T47D (cell line): Measurements from ENCODE around the gene XPO6.

Experiments
- DNase-seq, 2 experiments: peaks; one replicate each; pipeline versions ENCODE4 v3.0.0 to v3.0.0-alpha.2; 2011 to 2012; ENCODE audit warnings: low read depth in 1 of 2, low spot score in 1 of 2
- JUND ChIP-seq: IDR thresholded peaks from 2 replicates; pipeline ENCODE4 v1.6.1; 2012; ENCODE audit warnings: low read depth
- in situ Hi-C: cut with HindIII; loops from 2 replicates; pipeline ENCODE4 v1.10.0; 2016; ENCODE audit warnings: low sequenced_read_pairs, low pct_unique_long_range_greater_than_20kb

XPO6 gene

GRCh38 chr16:28108590-28109247, 103.0 kb downstream of the XPO6 start:
- no peak for TF ChIP-seq JUND
- DNase-seq: no peak
- in situ Hi-C loops: no loop called here

DNA sequence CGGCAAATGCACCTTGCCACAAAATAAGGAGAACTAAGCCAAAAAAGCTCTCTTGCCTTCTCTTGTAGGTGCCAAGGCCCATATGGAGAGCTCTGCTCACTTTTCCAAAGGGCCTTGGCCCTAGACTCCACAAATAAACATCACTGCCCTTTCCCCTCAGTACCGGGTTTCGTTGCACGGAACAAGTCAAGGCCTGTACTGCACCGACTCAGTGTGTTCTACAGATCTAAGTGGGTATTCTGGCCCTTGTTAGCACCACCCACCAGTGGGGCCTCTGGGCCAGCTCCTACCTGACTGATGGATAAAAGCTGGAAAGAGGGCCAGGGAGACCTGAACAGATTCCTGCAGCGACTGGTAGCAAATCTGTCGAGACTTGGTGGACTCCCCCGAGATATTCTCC, 104.5 kb downstream of the XPO6 start:
- in situ Hi-C loops: no loop called here
- no peak for DNase-seq
- no peak for TF ChIP-seq JUND

- no peak for TF ChIP-seq JUND
- no peak for DNase-seq
- in situ Hi-C loops: no loop called here
Measured at GRCh38 chr16:28106467-28107215, 105.1 kb downstream of the XPO6 start.

DNA sequence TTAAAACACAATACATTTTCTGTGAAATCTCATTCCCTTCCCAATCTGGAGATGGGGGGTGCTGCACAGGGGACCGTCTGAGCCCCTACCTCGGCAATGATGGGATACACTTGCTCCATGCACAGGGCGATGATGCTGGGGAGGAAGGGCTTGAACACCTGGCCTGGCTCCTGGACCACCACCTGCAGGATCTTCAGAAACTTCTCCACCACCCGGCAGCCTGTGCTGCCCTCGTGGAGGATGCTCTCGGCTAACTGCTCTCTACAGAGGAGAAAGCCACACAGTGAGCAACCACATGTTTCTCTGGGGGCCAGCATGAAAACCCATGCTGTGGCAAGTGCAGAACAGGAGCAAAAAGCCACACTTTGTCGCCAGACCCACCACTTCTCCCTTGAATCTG, 105.8 kb downstream of the XPO6 start:
- DNase-seq: no peak
- no peak for TF ChIP-seq JUND
- in situ Hi-C loops: no loop called here

DNA sequence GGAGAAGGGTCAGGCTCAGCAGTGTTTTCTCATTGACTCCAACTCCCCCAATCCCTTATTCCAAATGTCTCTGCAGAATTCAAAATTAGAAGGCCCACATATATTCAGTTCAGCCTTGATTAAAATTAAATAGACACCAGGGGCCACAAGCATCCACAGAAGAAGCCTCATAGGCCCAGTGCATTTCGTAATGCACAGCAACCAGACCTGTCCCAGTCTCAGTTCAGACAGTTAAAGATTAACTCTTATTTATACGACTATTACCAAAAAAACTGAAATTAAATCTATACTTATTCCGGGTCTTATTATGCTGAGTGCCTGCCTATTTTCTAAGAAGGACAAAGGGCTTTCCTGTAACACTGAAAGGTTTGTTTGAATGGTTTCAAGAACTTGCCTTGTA, 106.5 kb downstream of the XPO6 start:
- no peak for TF ChIP-seq JUND
- in situ Hi-C loops: no loop called here
- no peak for DNase-seq

GRCh38 chr16:28104404-28104803, 107.4 kb downstream of the XPO6 start:
- no peak for DNase-seq
- in situ Hi-C loops: no loop called here
- no peak for TF ChIP-seq JUND

GRCh38 chr16:28103516-28104170, 108.1 kb downstream of the XPO6 start:
- DNase-seq: no peak
- TF ChIP-seq JUND: no peak
- in situ Hi-C loops: no loop called here

DNA sequence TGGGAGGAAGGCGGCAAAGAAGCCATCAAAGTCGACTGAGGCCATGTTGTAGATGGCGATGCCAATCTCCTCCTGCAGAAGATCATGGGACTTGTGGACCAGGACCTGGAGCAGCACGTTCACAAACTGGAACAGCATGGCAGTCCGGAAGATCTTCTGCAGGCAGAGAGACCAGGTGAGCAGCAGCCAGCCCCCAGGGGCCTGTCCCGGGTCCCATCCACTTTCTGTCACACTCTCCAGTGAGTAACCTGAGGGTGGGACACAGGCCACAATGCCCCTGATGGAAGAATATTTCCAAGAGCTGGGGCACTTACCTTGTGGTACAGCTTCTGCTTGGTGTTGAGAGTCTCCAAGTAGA, 110.3 kb downstream of the XPO6 start:
- TF ChIP-seq JUND: no peak
- no peak for DNase-seq
- in situ Hi-C loops: no loop called here

- TF ChIP-seq JUND: no peak
- DNase-seq: no peak
- in situ Hi-C loops: no loop called here
Measured at GRCh38 chr16:28100810-28101532, 110.8 kb downstream of the XPO6 start.

DNA sequence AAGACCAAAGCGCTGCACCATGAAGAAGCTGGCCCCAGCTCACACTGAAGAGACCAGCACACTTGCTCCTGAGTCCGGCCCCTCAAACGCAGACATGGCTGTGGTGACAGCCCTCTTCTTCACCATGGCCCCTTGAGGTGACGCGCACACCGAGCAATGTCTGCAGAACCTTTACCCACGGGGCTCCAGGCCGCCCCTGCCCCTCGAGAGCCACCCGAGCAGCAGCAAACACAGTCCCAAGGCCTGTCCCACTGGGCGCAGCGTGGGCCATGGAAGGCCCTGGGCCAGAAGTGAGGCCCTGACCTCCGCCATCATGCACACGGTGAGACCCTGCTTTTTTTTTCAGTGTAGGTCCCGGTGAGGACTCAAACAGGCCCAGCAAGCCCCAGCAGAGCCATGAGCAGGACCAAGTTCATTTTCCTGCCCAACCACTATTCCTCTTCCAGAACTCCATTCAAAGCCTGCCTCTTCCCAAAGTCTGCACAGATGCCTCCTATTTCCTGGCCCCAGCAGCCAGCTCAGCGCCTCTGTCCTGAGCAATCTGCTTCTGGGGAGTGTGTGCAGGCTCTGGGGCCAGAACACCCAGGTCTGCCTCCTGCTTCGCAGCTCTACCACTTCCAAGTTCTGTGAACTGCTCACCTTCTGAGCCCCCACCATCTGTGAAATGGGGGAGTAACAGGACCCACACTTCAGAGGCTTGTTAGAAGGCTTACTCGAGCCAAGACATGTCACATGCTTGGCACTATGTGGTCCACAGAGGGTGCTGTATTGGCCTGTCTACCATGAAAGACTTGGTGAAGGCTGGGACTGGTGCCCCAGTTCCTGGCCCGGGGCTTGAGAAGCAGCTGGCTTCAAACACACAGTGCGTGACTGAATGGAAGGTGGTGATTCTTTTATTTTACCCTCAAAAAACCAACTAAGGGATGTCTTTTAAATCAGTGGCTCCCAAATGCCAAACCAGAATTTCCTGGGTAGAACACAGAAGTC, 112.5 kb downstream of the XPO6 start:
- DNase-seq: no peak
- no peak for TF ChIP-seq JUND
- in situ Hi-C loops: no loop called here

DNA sequence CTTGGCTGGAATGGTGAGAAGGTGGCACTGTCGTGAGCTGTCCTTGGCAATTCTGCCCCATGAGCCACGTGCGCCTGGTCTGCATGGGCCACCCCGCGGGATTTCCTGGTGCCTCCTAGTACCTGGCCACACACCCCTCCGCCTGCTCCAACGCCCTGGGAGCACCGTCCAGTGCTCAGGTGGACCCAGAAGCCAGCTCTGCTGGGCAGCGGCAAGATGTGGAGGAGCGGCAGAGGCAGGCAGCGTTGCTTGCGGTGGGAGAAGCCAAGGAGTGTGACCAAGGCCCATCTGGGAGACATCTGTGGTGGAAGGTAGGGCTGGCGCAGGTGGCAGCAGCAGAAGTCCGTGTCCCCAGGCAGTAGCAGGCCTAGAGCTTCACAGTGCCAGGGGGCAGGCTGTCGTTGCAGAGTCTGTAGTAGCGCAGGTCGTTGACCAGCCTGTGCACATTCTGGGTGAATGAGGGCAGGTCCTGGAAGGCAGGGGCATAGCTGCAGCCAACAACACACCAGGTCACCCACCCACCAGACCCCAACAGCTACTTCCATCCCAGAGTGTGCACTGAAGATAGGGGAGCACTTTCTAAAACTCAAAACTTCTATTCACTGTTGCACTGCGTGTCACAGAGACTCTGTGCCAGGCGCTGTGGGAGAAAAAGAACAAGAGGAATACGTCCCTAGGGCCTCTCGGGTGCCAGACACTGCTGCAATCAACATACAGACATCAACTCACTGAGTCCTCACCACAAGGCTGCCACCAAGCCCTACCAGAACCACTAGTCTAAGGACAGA, 113.4 kb downstream of the XPO6 start:
- no peak for TF ChIP-seq JUND
- DNase-seq: no peak
- in situ Hi-C loops: no loop called here
